GM21825 (cell line): ENCODE results near the gene NFS1.
"Not testable (repeated sequence)": the region's sequence is repeated elsewhere in the genome, so short reads cannot be mapped to it uniquely, and the experiment has no call there.

Experiments used
- ATAC-seq: cut with Tn5 transposase; IDR thresholded peaks from one replicate; pipeline ENCODE4 v1.9.1; 2021; ENCODE audit warnings: mild to moderate bottlenecking, moderate library complexity; ENCODE audit not compliant: unreplicated experiment

Gene NFS1

GRCh38 chr20:35699127-35699956 lies at the start of gene NFS1, which contains the start of gene ROMO1:
Gene NFS1, minus strand, starts transcription at chr20:35699352. Its CDS starts 64 bp downstream, at chr20:35699288.
Gene ROMO1, plus strand, starts transcription at chr20:35699405. Its CDS starts 228 bp downstream, at chr20:35699633.
- ATAC-seq = peak; percentile 79

DNA sequence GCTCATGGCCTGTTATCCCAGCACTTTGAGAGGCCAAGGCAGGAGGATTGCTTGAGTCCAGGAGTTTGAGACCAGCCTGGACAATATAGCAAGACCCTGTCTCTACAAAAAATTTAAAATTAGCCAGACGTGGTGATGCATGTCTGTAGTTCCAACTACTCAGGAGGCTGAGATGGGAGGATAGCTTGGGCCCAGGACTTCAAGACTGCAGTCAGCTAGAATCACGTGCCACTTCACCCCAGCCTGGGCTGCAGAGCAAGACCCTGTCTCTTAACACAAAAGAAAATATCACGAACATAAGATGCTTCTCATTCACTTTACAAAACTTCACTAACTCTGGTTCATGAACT lies 45.3 kb upstream of the NFS1 start:
- ATAC-seq = not testable (repeated sequence)

GRCh38 chr20:35743693-35744491 lies 44.7 kb upstream of the NFS1 start:
- ATAC-seq = no peak

DNA sequence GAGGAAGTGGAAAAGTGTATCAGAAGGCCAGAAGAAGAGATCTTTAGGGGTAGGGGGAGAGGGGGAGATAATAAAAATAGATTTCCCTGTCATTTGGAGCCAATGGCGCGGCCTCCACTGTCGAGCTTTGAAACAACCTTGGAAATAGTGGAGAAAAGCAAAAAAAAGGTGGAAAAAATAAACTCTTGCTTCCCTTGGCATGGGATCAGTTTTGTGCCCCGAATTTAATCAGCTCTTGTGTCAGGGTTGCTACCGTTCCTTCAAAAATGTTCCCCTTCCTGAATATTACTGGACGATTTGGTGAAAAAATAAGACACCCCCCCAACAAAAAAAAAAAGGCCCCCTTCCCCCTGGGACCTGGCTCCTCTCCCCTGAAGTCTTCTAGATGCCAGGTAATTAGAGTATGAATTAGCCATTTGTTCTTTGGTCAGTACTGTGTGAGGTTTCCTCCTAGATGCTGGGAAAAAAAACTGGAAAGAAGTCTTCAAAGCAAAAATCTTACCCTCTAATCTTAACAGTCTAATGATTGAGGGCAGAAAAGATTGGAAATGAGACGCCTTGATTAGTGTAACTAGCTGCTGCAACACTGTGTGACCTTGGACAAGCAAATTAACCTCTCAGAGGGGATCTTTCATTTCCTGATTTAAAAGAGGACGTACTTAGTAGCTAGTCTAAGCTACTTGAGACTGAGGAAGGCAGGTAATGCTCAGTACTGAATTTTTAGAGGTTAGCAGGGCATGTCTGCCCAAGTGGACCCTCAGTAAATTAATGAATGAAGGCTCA lies 43.8 kb upstream of the NFS1 start:
- ATAC-seq = no peak

DNA sequence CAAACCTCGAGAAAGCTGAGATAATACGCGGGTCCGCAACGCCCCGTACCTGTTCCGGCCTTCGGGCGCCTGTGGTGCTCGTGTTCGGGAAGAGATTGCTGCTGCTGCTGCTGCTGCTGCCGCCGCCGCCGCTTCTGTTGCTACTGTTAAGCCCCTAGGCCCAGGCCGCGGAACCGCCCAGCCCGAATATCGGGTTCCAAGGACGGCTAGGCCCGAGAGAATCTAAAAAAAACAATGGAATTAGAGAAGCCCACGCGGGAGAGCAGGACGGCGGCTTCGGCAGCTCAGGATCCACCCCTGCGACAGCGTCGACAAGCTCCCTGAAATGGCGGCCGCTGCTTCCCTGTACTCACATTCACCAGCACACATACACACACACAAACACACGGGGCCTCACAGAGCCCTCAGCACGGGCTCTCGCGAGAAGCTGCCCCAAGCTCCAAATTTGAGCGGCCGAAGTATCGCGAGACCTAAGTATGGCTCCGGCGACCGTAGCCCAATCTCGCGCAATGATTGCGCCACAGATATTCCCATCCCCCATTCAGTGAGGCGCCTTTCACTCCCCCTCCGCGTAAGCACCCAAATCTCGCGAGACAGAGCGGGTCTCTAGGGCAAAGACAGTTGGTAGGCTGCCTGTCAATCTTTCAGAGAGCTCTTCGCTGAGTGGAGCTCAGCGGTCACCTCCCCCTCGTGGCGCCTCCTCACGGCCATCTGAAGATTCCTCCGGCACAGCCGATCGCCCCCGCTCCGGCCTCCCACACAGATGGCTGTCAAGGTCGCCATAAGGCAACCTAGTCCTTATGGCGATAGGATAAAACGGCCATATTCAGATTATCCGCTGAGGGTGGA lies 43.0 kb upstream of the NFS1 start, which contains the start of gene RBM39:
Gene RBM39, minus strand, starts transcription at position 369 of the 849 bp plus-strand sequence. CDS start 1,386 bp downstream, outside the sequence.
- ATAC-seq = peak; percentile 84

GRCh38 chr20:35739294-35740163 lies 40.4 kb upstream of the NFS1 start:
- no peak for ATAC-seq

DNA sequence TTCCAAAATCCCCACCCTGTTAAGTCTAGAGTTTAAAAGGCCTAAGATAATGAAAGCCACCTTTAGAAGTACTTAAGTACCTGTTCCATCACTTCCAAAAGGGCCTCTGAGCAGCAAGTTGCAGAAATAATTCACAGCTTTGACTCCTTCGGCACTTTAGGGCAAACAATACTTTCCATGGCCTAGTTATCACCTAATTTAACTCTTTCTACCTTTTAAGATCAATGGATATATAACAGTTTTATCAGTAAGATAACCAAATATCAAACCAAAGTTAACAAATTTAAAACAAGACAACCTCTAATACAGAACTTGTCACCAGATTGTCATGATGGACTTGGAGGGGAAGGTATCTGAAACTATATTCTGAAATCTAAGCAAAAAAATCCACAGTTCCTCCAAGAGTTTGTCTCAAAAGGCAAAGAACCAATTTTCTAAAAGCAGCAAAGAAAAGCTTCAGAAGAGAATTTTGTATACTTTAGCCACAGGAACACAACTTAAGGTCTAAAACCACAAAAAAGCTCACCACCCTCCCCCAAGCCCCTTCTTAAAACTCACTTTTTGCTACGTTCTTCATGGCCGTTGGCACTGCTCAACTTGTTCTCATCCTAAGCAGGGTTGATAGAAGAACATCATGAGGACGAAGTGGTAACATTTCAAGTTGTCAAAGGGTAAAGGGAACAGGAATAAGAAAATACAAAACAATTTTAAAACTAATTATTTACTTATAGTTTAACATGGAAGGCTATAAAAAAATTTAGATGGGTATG lies 39.4 kb upstream of the NFS1 start:
- no peak for ATAC-seq

DNA sequence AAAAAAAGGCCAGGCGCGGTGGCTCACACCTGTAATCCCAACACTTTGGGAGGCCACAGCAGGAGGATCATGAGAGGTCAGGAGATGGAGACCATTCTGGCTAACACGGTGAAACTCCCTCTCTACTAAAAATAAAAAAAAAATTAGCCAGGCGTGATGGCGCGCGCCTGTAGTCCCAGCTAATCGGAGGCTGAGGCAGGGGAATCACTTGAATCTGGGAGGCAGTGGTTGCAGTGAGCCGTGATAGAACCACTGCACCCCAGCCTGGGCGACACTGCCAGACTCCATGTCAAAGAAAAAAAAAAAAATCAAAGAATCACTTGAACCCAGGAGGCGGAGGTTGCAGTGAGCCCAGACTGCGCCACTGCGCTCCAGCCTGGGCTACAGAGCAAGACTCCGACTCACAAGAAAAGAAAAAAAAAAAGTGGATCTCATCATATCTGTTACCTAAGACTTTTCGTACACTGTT lies 38.7 kb upstream of the NFS1 start:
- no peak for ATAC-seq

GRCh38 chr20:35735826-35736470 lies 36.8 kb upstream of the NFS1 start:
- ATAC-seq = no peak

DNA sequence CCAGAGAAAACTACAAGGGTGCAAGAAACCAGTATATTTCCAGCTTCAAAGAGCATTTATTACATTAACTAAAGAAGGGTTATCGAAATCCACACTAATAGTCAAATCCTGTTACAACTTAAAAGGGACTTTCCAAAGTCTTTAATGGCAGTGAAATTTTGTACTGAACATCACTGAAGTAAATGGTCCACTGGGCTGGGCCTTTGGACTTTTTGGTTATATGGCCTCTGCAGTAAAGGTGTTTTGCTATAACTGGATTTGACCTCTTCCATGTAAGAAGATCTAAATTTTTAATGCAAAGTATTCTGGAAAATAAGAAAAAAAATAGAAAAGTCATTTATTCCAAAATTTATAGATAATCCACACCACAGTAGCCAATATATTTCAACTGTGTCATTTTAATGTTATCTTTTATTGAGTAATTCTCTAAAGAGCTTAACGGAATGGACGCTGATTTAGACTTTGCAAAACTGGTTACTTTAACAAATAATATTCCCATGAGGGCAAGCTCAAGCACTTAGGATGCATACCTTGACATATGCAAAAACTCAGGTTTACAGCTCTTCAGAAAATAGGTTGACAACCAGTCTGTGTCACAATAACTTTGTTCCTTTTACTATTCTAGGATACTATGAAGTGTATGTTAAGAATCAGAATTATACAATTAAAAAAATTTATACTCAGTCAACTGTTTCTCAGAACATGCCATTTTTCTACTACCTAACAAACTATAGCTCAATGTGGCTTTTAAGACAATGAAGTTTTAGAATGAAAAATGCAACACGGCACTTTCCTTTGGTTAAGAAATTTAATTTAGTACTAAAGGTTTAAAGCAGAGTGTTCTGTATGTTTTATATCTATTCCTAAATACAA lies 35.9 kb upstream of the NFS1 start:
- ATAC-seq = no peak

DNA sequence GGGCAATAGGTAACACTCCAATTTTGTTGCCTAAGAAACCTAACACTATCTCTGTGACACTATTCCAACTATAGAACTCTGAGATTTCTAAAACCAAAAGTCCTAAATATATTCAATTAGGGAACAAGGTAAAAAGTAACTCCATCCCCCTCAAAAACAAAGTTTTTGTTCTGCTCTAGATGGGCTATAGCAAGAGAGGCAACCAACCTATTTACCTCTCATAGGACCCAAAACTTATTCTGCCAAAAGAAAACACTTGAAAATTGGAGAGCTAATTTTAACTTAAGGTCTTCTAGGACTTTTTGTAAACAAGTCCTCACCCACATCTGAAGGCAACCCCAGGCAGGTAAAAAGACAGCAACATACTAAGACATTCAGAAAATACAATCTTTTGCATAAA lies 35.2 kb upstream of the NFS1 start:
- no peak for ATAC-seq

DNA sequence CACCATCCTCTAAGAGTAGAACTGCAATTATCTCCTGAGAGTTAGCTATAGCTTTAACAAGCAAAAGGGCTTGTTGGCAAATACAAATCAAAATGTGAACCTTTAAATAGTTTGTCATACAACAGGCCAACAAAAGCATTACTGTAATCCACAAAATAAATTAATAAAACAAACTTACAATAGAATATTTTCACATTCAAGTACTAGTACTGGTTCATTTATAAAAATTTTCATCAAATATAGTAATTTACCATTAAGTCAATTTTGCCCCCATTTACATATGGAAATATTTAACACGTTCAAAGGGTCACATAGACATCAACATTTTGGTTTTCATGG lies 33.5 kb upstream of the NFS1 start:
- ATAC-seq = no peak

DNA sequence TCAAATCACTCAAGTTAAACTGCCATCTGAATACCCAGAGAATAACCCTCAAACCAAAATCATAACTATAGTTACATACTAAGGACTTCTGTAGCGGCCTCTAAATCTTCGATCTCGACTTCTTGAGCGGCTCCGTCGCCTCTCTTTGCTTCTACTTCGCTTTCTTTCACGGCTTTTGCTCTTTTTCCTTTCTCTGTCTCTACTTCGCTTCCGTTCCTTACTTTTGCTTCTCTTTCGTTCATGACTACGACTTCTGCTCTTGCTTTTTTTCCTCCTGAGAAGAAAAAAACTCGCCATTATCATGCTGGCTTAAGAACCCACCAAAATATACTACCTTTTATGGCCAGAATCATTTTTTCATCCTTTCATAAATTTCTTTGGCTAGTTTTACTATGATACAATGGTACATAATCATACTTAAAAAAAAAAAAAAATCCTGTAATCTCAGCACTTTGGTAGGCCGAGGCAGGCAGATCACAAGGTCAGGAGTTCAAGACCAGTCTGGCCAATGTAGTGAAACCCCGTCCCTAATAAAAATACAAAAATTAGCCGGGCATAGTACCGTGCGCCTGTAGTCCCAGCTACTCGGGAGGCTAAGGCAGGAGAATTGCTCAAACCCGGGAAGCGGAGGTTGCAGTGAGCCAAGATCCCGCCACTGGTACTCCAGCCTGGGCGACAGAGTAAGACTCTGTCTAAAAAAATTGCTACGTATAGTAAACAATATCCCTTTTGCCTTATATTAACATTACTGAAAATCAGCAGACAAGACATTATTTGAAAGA lies 32.9 kb upstream of the NFS1 start:
- no peak for ATAC-seq

DNA sequence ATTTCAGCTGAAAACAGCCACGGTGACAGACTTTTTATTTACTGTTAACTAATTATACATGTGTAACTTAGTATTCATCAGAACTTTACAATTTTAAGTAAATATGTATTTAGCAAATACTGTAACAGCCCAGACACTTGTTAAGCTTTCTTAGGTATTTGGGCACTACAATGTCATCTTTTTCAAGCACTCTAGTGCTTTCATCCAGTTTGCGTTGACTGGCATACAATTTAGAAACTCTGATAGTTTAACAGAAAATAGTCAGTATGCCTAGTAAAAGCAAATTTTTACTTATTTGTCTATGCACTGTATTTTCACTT lies 32.3 kb upstream of the NFS1 start:
- no peak for ATAC-seq

DNA sequence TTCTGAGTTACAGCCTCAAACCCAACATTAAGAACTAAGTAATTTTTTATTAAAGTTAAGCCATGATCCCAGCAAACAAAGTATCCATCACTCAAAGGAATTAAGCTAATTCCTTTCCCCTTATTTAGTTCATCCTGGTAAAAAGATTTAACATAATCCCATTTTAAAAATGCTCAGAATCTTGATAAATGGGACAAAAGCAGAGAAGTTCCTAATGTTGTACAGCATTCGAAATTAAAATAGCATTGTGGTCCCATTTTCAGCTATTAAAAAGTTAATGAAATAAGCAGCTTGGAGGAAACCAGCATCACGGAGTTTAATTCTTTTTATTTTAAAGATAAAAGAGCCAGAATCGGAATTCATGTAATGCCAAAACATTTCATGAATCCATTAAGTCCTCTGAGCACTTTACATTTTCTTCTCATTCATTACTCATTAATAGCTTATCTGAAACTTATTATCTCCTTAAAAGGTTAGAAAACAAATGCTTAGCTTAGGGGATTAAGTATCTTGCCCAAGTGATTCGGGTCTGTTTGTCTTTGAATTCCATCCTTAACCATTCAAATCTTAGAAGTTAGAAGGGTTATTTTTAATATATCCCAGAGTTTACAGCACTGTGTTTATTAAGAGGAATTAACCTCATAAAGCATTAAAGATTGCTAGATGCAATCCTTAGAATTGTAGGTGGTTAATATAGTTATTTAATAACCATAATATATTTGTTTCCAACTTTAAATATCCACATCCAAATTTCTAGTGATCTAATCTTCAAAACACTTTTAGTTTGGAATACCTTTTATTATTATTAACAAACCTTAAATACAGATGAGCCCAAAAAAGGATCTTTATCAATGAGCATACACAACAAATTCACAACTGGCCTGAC lies 31.7 kb upstream of the NFS1 start:
- no peak for ATAC-seq
